WERI-Rb-1 (cell line): ENCODE measurements around the gene MYBPC2.
"Not testable (repeated sequence)": the region's sequence is repeated elsewhere in the genome, so short reads cannot be mapped to it uniquely, and the experiment has no call there.

ENCODE experiments used
- DNase-seq: peaks from one replicate; pipeline ENCODE4 v3.0.0-alpha.2; 2020
- H3K27ac ChIP-seq: fragments of 250-450 bp; sonication (Bioruptor Pico); 2 replicates; pipeline ENCODE4 v1.5.1; 2020; ENCODE audit warnings: mild to moderate bottlenecking, moderate library complexity
- H3K27me3 ChIP-seq: fragments of 250-450 bp; sonication (Bioruptor Pico); 2 replicates; pipeline ENCODE4 v1.5.1; 2021; ENCODE audit warnings: mild to moderate bottlenecking, low read depth, moderate library complexity; ENCODE audit not compliant: insufficient read depth, severe bottlenecking
- H3K36me3 ChIP-seq: fragments of 250-450 bp; sonication (Bioruptor Pico); 2 replicates; pipeline ENCODE4 v1.5.1; 2020; ENCODE audit warnings: mild to moderate bottlenecking, moderate library complexity
- H3K4me3 ChIP-seq: 2 replicates; pipeline ENCODE4 v1.5.1; 2011; ENCODE audit warnings: low read depth, mild to moderate bottlenecking, control low read depth, low read length
- H3K9me3 ChIP-seq: fragments of 250-450 bp; sonication (Bioruptor Pico); 2 replicates; pipeline ENCODE4 v1.5.1; 2021; ENCODE audit warnings: mild to moderate bottlenecking, moderate library complexity; ENCODE audit not compliant: severe bottlenecking
- TF ChIP-seq, protein P1 (sequence below): IDR thresholded peaks from 2 replicates; pipeline ENCODE4 v1.5.1; 2011; ENCODE audit warnings: low read depth, mild to moderate bottlenecking, control low read depth, inconsistent platforms, low read length

Gene MYBPC2

DNA sequence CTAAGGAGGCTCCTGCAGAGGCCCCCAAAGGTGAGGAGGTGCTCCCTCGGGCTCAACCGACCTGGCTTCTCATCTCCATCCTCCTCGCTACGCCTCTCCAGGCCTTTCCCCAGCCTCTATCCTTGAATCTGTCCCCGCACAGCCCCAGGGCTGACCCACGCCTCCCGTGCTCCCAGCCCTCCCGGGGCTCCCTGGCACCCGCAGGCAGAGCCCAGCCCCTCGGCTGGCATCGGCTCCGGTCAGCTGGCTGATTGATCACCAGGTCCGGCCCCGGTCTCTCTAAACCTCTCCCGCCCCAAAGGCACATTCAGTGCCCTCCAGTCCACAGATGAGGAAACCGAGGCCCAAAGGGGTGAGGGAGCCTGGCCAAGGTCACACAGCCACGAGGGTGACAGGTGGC lies 2.5 kb downstream of the MYBPC2 start:
- no peak for DNase-seq
- TF ChIP-seq, protein P1, sequence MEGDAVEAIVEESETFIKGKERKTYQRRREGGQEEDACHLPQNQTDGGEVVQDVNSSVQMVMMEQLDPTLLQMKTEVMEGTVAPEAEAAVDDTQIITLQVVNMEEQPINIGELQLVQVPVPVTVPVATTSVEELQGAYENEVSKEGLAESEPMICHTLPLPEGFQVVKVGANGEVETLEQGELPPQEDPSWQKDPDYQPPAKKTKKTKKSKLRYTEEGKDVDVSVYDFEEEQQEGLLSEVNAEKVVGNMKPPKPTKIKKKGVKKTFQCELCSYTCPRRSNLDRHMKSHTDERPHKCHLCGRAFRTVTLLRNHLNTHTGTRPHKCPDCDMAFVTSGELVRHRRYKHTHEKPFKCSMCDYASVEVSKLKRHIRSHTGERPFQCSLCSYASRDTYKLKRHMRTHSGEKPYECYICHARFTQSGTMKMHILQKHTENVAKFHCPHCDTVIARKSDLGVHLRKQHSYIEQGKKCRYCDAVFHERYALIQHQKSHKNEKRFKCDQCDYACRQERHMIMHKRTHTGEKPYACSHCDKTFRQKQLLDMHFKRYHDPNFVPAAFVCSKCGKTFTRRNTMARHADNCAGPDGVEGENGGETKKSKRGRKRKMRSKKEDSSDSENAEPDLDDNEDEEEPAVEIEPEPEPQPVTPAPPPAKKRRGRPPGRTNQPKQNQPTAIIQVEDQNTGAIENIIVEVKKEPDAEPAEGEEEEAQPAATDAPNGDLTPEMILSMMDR, result no peak
- Histone ChIP-seq H3K36me3 (no peaks in the 10 kb centered on the region), H3K27ac (no peak overlapping the region), H3K27me3 (peaks cover 9% of the 10 kb centered on the region), H3K9me3 (no peaks in the 10 kb centered on the region), H3K4me3 (no peak overlapping the region)

DNA sequence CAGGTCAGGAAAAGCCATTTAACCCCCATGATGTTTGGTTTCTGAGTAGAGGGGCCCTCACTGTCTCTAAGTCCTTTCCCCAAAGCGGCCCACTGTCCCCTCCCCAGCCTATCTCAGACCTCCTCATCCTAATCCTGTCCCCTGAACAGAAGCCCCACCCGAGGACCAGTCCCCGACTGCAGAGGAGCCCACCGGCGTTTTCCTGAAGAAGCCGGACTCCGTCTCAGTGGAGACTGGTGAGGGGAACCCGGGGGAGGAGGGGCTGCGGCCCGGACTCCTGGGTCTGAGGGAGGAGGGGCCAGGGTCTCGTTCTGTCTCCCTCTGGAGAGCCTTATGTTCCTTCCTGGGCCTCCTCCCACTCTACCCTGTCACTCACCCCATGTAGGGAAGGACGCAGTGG lies 2.9 kb downstream of the MYBPC2 start:
- no peak for DNase-seq
- Histone ChIP-seq H3K27me3 (peaks cover 9% of the 10 kb centered on the region), H3K36me3 (no peaks in the 10 kb centered on the region), H3K4me3 (no peak overlapping the region), H3K27ac (no peak overlapping the region), H3K9me3 (no peaks in the 10 kb centered on the region)
- TF ChIP-seq, protein P1, result no peak

DNA sequence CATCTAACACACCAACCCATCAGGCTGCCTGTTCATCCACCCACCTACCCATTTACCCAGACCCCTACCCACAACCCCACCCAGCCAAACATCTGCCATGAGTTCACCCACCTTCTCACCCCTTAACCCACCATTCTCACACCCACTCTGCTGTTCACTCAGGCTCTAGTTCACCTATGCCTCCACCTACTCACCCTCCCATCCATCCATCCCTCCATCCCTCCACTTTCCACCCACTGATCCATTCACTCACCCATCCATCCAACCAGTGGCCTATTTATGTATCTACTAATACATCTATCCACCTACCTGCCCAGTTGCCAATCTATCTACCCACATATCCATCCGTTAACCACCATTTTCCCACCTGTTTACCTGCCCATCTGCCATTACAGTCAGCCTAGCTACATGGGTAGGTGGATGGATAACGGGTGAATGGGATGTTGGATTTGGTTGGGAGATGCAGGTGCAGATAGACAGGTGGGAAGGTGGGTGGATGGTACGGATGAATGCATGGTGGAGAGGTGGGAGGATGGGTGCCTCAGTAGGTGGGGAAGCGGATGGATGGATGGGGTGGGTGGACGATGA lies 5.3 kb downstream of the MYBPC2 start:
- Histone ChIP-seq H3K27me3 (peaks cover 9% of the 10 kb centered on the region), H3K9me3 (no peaks in the 10 kb centered on the region), H3K27ac (no peak overlapping the region), H3K4me3 (no peak overlapping the region), H3K36me3 (no peaks in the 10 kb centered on the region)
- DNase-seq, result no peak
- TF ChIP-seq, protein P1, result no peak

DNA sequence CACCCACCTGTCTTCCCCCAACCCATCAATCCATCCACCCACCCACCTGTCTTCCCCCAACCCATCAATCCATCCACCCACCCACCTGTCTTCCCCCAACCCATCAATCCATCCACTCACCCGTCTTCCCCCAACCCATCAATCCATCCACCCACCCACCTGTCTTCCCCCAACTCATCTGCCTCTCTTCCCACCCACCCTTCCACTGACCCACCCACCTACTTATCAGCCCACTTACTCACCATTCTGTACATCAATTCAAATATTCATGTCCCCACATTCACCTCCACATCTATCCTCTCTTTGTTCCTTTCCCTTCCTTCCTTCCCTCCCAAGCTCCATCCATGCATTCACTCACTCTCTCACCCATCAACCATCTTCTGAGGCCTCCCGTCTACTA lies 6.4 kb downstream of the MYBPC2 start:
- not testable (repeated sequence) for H3K36me3 ChIP-seq, H3K27ac ChIP-seq, H3K4me3 ChIP-seq, H3K27me3 ChIP-seq, DNase-seq, H3K9me3 ChIP-seq

DNA sequence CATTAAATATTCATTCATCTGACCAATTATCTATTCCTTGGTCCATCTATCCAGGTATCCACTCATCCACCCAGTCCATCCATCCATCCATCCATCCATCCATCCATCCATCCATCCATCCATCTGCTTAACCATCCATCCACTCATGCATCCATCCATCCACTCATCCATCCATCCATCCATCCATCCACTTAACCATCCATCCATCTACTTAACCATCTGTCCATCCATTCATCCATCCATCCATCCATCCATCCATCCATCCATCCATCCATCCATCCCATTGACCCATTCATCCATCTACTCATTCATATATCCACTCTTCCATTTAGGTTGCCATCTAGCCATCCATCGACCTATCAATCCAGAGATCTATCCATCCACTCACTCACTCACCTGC lies 11.4 kb downstream of the MYBPC2 start:
- peaks cover 3% of the 10 kb centered on the region for H3K27me3 ChIP-seq

DNA sequence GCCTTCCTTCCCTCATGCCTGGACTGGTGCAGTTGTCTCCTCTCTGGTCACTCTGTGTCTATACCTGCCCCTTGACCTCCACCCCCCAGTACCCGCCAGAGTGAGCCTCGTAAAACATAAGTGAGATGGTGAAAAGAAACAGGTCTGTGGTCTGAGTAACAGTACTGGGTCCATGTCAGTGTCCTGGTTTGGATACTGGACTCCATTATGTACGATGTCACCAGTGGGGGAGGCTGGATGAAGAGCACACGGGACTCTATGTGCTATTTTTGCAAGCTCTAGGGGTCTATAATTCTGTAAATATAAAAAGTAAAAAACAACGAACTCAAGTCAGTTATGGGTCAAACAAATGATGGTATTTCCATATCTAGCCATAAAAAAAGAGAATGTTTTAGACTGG lies 14.4 kb downstream of the MYBPC2 start:
- Histone ChIP-seq H3K9me3 (peaks cover 5% of the 10 kb centered on the region), H3K27ac (no peak overlapping the region), H3K27me3 (no peaks in the 10 kb centered on the region), H3K36me3 (no peaks in the 10 kb centered on the region), H3K4me3 (no peak overlapping the region)
- TF ChIP-seq, protein P1, result no peak
- no peak for DNase-seq

More for the DNA sequence above, 11.4 kb downstream of the MYBPC2 start:
- TF ChIP-seq, protein P1, result no peak
- H3K4me3 ChIP-seq, result no peak overlapping the region
- no peak overlapping the region for H3K27ac ChIP-seq
- H3K36me3 ChIP-seq, result no peaks in the 10 kb centered on the region
- H3K9me3 ChIP-seq, result peaks cover 5% of the 10 kb centered on the region
- DNase-seq, result no peak
